A549 (cell line): ENCODE data around the gene RHBDF2.

ENCODE experiments used
- CTCF ChIP-seq: fragments of >200 bp; sonication (Bioruptor Twin); formaldehyde crosslinking; IDR thresholded peaks from 3 replicates; pipeline ENCODE4 v1.5.1; 2016
- JUN ChIP-seq, 2 experiments: fragments of >200 bp; sonication (Bioruptor Twin); formaldehyde crosslinking; IDR thresholded peaks; 2 replicates in 1 of 2; 3 replicates in 1 of 2; pipeline ENCODE4 v1.6.1; 2016 to 2017

GRCh38 chr17:76440751-76441362 lies 60.4 kb downstream of the RHBDF2 start:
- no peak for TF ChIP-seq CTCF
- TF ChIP-seq JUN (IDR thresholded peaks at IDR 0.05) = no peak
